SJCRH30 (cell line): ENCODE measurements around the gene GRID2. TPM values are rescaled to one million over a fixed set of nuclear protein-coding genes. Genes with fewer than 3 reads are reported as not detected.
"Not testable (repeated sequence)": the region's sequence is repeated elsewhere in the genome, so short reads cannot be mapped to it uniquely, and the experiment has no call there.

Experiments
- DNase-seq, 2 experiments: peaks; one replicate each; pipeline ENCODE4 v3.0.0-alpha.2; 2015 to 2020
- H3K27ac ChIP-seq: fragments of 250-450 bp; sonication (Bioruptor Pico); 2 replicates; pipeline ENCODE4 v1.5.1; 2020; ENCODE audit warnings: mild to moderate bottlenecking, moderate library complexity
- H3K27me3 ChIP-seq: fragments of 250-450 bp; sonication (Bioruptor Pico); 2 replicates; pipeline ENCODE4 v1.5.1; 2020; ENCODE audit warnings: mild to moderate bottlenecking, moderate library complexity
- H3K36me3 ChIP-seq: fragments of 250-450 bp; sonication (Bioruptor Pico); 2 replicates; pipeline ENCODE4 v1.5.1; 2020; ENCODE audit warnings: mild to moderate bottlenecking, moderate library complexity
- H3K4me1 ChIP-seq: fragments of 250-450 bp; sonication (Bioruptor Pico); 2 replicates; pipeline ENCODE4 v1.5.1; 2020; ENCODE audit warnings: mild to moderate bottlenecking, moderate library complexity
- H3K4me3 ChIP-seq: fragments of 250-450 bp; sonication (Bioruptor Pico); 2 replicates; pipeline ENCODE4 v1.5.1; 2020; ENCODE audit warnings: mild to moderate bottlenecking, moderate library complexity
- H3K9me3 ChIP-seq: fragments of 250-450 bp; sonication (Bioruptor Pico); replicated peaks from 2 replicates; pipeline ENCODE4 v1.5.1; 2020; ENCODE audit warnings: mild to moderate bottlenecking, moderate library complexity
- total RNA-seq: library from RNA; depleted of rRNA; stranded (reverse); fragments of >200 nt; shearing (Covaris generic); gene quantifications from 2 replicates; pipeline ENCODE4 v1.2.3, GENCODE V29; 2014

The GRID2 gene
- total RNA-seq, 1 experiment from 2014 or later, result 0.91 TPM

GRCh38 chr4:93654211-93654610 lies 1350.4 kb downstream of the GRID2 start:
- no peaks in the 10 kb centered on the region for H3K4me1 ChIP-seq
- H3K36me3 ChIP-seq, result no peaks in the 10 kb centered on the region
- no peak overlapping the region for H3K4me3 ChIP-seq
- DNase-seq, result no peak
- no peaks in the 10 kb centered on the region for H3K27me3 ChIP-seq
- no peaks in the 10 kb centered on the region for H3K9me3 ChIP-seq
- H3K27ac ChIP-seq, result no peak overlapping the region

- no peaks in the 10 kb centered on the region for H3K4me1 ChIP-seq
- H3K9me3 ChIP-seq, result no peaks in the 10 kb centered on the region
- H3K36me3 ChIP-seq, result no peaks in the 10 kb centered on the region
- H3K27ac ChIP-seq, result no peak overlapping the region
- no peak overlapping the region for H3K4me3 ChIP-seq
- H3K27me3 ChIP-seq, result no peaks in the 10 kb centered on the region
- no peak for DNase-seq
These were observed 1353.8 kb downstream of the GRID2 start for GRCh38 chr4:93657527-93657926.

- DNase-seq, result no peak
- H3K27me3 ChIP-seq, result no peaks in the 10 kb centered on the region
- H3K36me3 ChIP-seq, result no peaks in the 10 kb centered on the region
- H3K4me3 ChIP-seq, result no peak overlapping the region
- H3K9me3 ChIP-seq, result no peaks in the 10 kb centered on the region
- H3K4me1 ChIP-seq, result no peaks in the 10 kb centered on the region
- no peak overlapping the region for H3K27ac ChIP-seq
These were observed 1354.7 kb downstream of the GRID2 start for GRCh38 chr4:93658443-93658842.

- no peaks in the 10 kb centered on the region for H3K9me3 ChIP-seq
- no peak for DNase-seq
- no peaks in the 10 kb centered on the region for H3K4me1 ChIP-seq
- H3K4me3 ChIP-seq, result no peak overlapping the region
- no peak overlapping the region for H3K27ac ChIP-seq
- no peaks in the 10 kb centered on the region for H3K27me3 ChIP-seq
- no peaks in the 10 kb centered on the region for H3K36me3 ChIP-seq
These were observed 1355.9 kb downstream of the GRID2 start for GRCh38 chr4:93659629-93660028.

- Histone ChIP-seq H3K4me1 (no peaks in the 10 kb centered on the region), H3K27me3 (no peaks in the 10 kb centered on the region), H3K4me3 (no peak overlapping the region), H3K36me3 (no peaks in the 10 kb centered on the region), H3K9me3 (no peaks in the 10 kb centered on the region), H3K27ac (no peak overlapping the region)
- DNase-seq, result no peak
These were observed 1356.3 kb downstream of the GRID2 start for GRCh38 chr4:93660036-93660435.

GRCh38 chr4:93670434-93670833 lies 1366.7 kb downstream of the GRID2 start:
- Histone ChIP-seq H3K36me3 (no peaks in the 10 kb centered on the region), H3K4me1 (no peaks in the 10 kb centered on the region), H3K4me3 (no peak overlapping the region), H3K27ac (no peak overlapping the region), H3K9me3 (no peaks in the 10 kb centered on the region), H3K27me3 (no peaks in the 10 kb centered on the region)
- no peak for DNase-seq

GRCh38 chr4:93671093-93671492 lies 1367.3 kb downstream of the GRID2 start:
- H3K36me3 ChIP-seq, result no peaks in the 10 kb centered on the region
- no peaks in the 10 kb centered on the region for H3K27me3 ChIP-seq
- H3K4me3 ChIP-seq, result no peak overlapping the region
- H3K4me1 ChIP-seq, result no peaks in the 10 kb centered on the region
- no peak for DNase-seq
- no peaks in the 10 kb centered on the region for H3K9me3 ChIP-seq
- no peak overlapping the region for H3K27ac ChIP-seq

GRCh38 chr4:93676937-93677336 lies 1373.2 kb downstream of the GRID2 start:
- not testable (repeated sequence) for H3K4me1 ChIP-seq, H3K27ac ChIP-seq, H3K4me3 ChIP-seq, DNase-seq, H3K36me3 ChIP-seq, H3K9me3 ChIP-seq, H3K27me3 ChIP-seq

GRCh38 chr4:93684571-93684970 lies 1380.8 kb downstream of the GRID2 start:
- DNase-seq, result peak in 1 of 2 experiments; percentile 11
- H3K36me3 ChIP-seq, result no peaks in the 10 kb centered on the region
- H3K27me3 ChIP-seq, result 0 out of 2 replicates have a peak, but pooled peaks cover 4% of the 10 kb centered on the region
- H3K27ac ChIP-seq, result no peak overlapping the region
- H3K9me3 ChIP-seq, result no peaks in the 10 kb centered on the region
- H3K4me1 ChIP-seq, result no peaks in the 10 kb centered on the region
- H3K4me3 ChIP-seq, result no peak overlapping the region

- Histone ChIP-seq H3K27ac (no peak overlapping the region), H3K9me3 (no peaks in the 10 kb centered on the region), H3K4me3 (no peak overlapping the region), H3K27me3 (0 out of 2 replicates have a peak, but pooled peaks cover 4% of the 10 kb centered on the region), H3K4me1 (no peaks in the 10 kb centered on the region), H3K36me3 (no peaks in the 10 kb centered on the region)
- DNase-seq, result no peak
These were observed 1383.5 kb downstream of the GRID2 start for GRCh38 chr4:93687304-93687703.

- Histone ChIP-seq H3K27ac (no peak overlapping the region), H3K9me3 (no peaks in the 10 kb centered on the region), H3K36me3 (no peaks in the 10 kb centered on the region), H3K4me3 (no peak overlapping the region), H3K4me1 (no peaks in the 10 kb centered on the region), H3K27me3 (0 out of 2 replicates have a peak, but pooled peaks cover 4% of the 10 kb centered on the region)
- DNase-seq, result no peak
These were observed 1385.2 kb downstream of the GRID2 start for GRCh38 chr4:93688978-93689377.

- Histone ChIP-seq H3K4me1 (no peaks in the 10 kb centered on the region), H3K36me3 (no peaks in the 10 kb centered on the region), H3K27ac (no peak overlapping the region), H3K27me3 (0 out of 2 replicates have a peak, but pooled peaks cover 4% of the 10 kb centered on the region), H3K9me3 (no peaks in the 10 kb centered on the region), H3K4me3 (no peak overlapping the region)
- no peak for DNase-seq
These were observed 1389.4 kb downstream of the GRID2 start for GRCh38 chr4:93693141-93693540.

GRCh38 chr4:93698686-93699085 lies 1394.9 kb downstream of the GRID2 start:
- no peak for DNase-seq
- H3K36me3 ChIP-seq, result no peaks in the 10 kb centered on the region
- H3K27me3 ChIP-seq, result no peaks in the 10 kb centered on the region
- no peaks in the 10 kb centered on the region for H3K9me3 ChIP-seq
- H3K4me3 ChIP-seq, result no peak overlapping the region
- no peak overlapping the region for H3K27ac ChIP-seq
- no peaks in the 10 kb centered on the region for H3K4me1 ChIP-seq

- no peak for DNase-seq
- H3K9me3 ChIP-seq, result no peaks in the 10 kb centered on the region
- H3K4me3 ChIP-seq, result no peak overlapping the region
- no peaks in the 10 kb centered on the region for H3K27me3 ChIP-seq
- H3K4me1 ChIP-seq, result no peaks in the 10 kb centered on the region
- no peaks in the 10 kb centered on the region for H3K36me3 ChIP-seq
- no peak overlapping the region for H3K27ac ChIP-seq
These were observed 1396.8 kb downstream of the GRID2 start for GRCh38 chr4:93700571-93700970.

GRCh38 chr4:93710101-93710846 lies 1406.5 kb downstream of the GRID2 start:
- Histone ChIP-seq H3K4me3 (no peak overlapping the region), H3K27me3 (no peaks in the 10 kb centered on the region), H3K36me3 (no peaks in the 10 kb centered on the region), H3K27ac (no peak overlapping the region), H3K4me1 (no peaks in the 10 kb centered on the region), H3K9me3 (no peaks in the 10 kb centered on the region)
- DNase-seq, result peak; percentile 36 to 62

GRCh38 chr4:93710847-93711430 lies 1407.2 kb downstream of the GRID2 start:
- Histone ChIP-seq H3K4me3 (no peak overlapping the region), H3K9me3 (no peaks in the 10 kb centered on the region), H3K27ac (no peak overlapping the region), H3K4me1 (no peaks in the 10 kb centered on the region), H3K36me3 (no peaks in the 10 kb centered on the region), H3K27me3 (no peaks in the 10 kb centered on the region)
- DNase-seq, result no peak
